ENCODE data around the gene GINS3. TPM values are rescaled to one million over a fixed set of nuclear protein-coding genes. Genes with fewer than 3 reads are reported as not detected.

The GINS3 gene
- total RNA-seq, 1 experiment from 2014 or later = 16.4 TPM

DNA sequence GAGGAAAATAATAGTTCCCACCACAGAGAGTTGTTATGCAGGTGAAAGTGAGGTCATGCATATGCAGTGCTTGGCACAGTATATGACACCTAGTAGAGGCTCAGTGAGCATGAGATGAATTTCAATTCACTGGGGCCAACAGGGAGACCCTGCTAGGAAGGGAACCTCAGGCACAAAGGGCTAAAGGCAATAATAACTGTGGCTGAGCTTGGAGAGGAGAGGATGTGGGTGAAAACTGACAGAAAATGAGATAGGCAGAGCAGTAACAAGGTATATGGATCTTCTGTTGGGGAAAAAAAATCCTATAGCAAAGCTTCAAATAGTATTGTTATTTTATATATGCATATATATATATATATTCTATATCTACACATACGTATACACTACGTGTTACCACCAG lies 25.0 kb upstream of the GINS3 start:
- H3K56ac ChIP-seq (ENCODE audit: insufficient read length, low read depth, low read length) = no peak overlapping the region
- no peak overlapping the region for H2BK5ac ChIP-seq (ENCODE audit: insufficient read length, low read length)
- DNase-seq = no peak
- H3K4me2 ChIP-seq (ENCODE audit: insufficient read depth, insufficient read length, low read length) = no peak overlapping the region
- no peak overlapping the region for H2BK20ac ChIP-seq (ENCODE audit: low read depth, low read length, poor library complexity, severe bottlenecking)
- no CpG with 5 or more reads among the region's 2 CpGs for WGBS (ENCODE audit: extremely low coverage, insufficient read length, low lambda C conversion rate)
- H3K36me3 Mint-ChIP-seq (ENCODE audit: insufficient read depth in 1 of 3, low read depth in 3 of 3) = no peaks in the 10 kb centered on the region
- no peaks in the 10 kb centered on the region for H3K79me2 ChIP-seq (ENCODE audit: insufficient read depth, low read length)
- no peak overlapping the region for H4K91ac ChIP-seq (ENCODE audit: insufficient read length, low read depth, low read length)
- H2AK5ac ChIP-seq (ENCODE audit: insufficient read length, low read length) = no peak overlapping the region
- no peak overlapping the region for H3K18ac ChIP-seq (ENCODE audit: insufficient read length, low read depth, low read length)
- no peaks in the 10 kb centered on the region for H3K23me2 ChIP-seq (ENCODE audit: insufficient read length, low read depth, low read length, poor library complexity, severe bottlenecking)
- H4K8ac ChIP-seq (replicated peaks; ENCODE audit: insufficient read length, low read depth, low read length) = no peak overlapping the region
- no peaks in the 10 kb centered on the region for H3K9me3 ChIP-seq (ENCODE audit: control insufficient read depth, low read depth, low read length)
- no peaks in the 10 kb centered on the region for H3K27me3 ChIP-seq (ENCODE audit: insufficient read depth, low read length)
- TF ChIP-seq, protein P1, sequence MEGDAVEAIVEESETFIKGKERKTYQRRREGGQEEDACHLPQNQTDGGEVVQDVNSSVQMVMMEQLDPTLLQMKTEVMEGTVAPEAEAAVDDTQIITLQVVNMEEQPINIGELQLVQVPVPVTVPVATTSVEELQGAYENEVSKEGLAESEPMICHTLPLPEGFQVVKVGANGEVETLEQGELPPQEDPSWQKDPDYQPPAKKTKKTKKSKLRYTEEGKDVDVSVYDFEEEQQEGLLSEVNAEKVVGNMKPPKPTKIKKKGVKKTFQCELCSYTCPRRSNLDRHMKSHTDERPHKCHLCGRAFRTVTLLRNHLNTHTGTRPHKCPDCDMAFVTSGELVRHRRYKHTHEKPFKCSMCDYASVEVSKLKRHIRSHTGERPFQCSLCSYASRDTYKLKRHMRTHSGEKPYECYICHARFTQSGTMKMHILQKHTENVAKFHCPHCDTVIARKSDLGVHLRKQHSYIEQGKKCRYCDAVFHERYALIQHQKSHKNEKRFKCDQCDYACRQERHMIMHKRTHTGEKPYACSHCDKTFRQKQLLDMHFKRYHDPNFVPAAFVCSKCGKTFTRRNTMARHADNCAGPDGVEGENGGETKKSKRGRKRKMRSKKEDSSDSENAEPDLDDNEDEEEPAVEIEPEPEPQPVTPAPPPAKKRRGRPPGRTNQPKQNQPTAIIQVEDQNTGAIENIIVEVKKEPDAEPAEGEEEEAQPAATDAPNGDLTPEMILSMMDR (conservative IDR thresholded peaks at IDR 0.05) = no peak
- no peak overlapping the region for H3T11ph ChIP-seq (ENCODE audit: low read length)
- no peaks in the 10 kb centered on the region for H3K79me1 ChIP-seq (ENCODE audit: insufficient read depth, low read depth, low read length, poor library complexity, severe bottlenecking)
- H2BK120ac ChIP-seq (ENCODE audit: low read depth, low read length, poor library complexity, severe bottlenecking) = no peak overlapping the region
- no peak overlapping the region for H3K4me3 Mint-ChIP-seq
- H3K23ac ChIP-seq (ENCODE audit: insufficient read length, low read depth, low read length) = no peak overlapping the region
- no peak overlapping the region for H2AFZ ChIP-seq (ENCODE audit: low read length)
- H3K4me1 Mint-ChIP-seq = peaks cover 0 to 3% of the 10 kb centered on the region in 2 experiments; a peak in 1 of 4 replicates
- H3K9me3 Mint-ChIP-seq = no peaks in the 10 kb centered on the region; a peak in 1 of 5 replicates
- H4K5ac ChIP-seq (ENCODE audit: insufficient read length, low read depth, low read length) = no peak overlapping the region
- no peak overlapping the region for H3K27ac Mint-ChIP-seq
- peaks cover 55% of the 10 kb centered on the region for H3K27me3 Mint-ChIP-seq (ENCODE audit: low read depth)
- H3K14ac ChIP-seq (ENCODE audit: insufficient read depth, low read length) = no peak overlapping the region
- no peak overlapping the region for H2BK12ac ChIP-seq (ENCODE audit: insufficient read length, low read depth, low read length)
- no peak overlapping the region for H3K4ac ChIP-seq (ENCODE audit: low read depth, low read length)
- H4K20me1 ChIP-seq (ENCODE audit: control insufficient read depth, insufficient read depth, insufficient read length) = no peaks in the 10 kb centered on the region
- no peaks in the 10 kb centered on the region for H3K4me1 ChIP-seq (ENCODE audit: insufficient read depth, low read length)
- no peak overlapping the region for H3K9ac ChIP-seq (ENCODE audit: extremely low read depth, insufficient read length, low read length)
- no peak overlapping the region for H3K27ac ChIP-seq (ENCODE audit: insufficient read length, low read depth, low read length)
- no peak overlapping the region for H2BK15ac ChIP-seq (ENCODE audit: low read depth, low read length)
